Measurements from ENCODE around the gene ZNF280B. TPM values are rescaled to one million over a fixed set of nuclear protein-coding genes. Genes with fewer than 3 reads are reported as not detected.

Gene ZNF280B
- total and polyA plus RNA-seq, 9 of the 15 experiments (the other 6 are each of a cell fraction or from before 2014, with no cell fraction given): 7.7 to 29.9 (median 20.0) TPM

DNA sequence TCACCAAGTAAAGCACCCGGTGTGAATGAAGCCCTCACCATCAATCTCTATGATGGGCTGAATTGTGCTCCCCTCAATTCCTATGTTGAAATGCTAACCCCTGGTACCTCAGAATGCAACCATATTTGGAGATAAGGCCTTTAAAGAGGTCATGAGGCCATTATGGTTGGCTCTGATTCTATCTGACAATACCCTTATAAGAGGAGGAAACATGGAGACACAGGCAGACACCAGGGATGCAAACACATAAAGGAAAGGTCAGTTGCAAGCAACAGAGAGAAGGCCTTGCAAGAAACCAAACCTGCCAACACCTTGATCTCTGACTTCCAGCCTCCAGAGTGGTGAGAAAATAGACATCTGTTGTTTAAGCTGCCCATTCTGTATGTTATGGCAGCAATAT is 24.9 kb upstream of the ZNF280B start:
- 15% methylated on average over 1 of the region's 1 CpG for WGBS (ENCODE audit: insufficient coverage, low coverage, missing lambda C conversion rate)
- H3K27ac ChIP-seq (ENCODE audit: extremely low read depth, low read depth, low read length): no peak overlapping the region
- no peaks in the 10 kb centered on the region for H3K9me3 ChIP-seq (replicated peaks; ENCODE audit: control insufficient read depth, insufficient read depth, low read depth, low read length)
- CTCF ChIA-PET (ENCODE audit: low intra/inter-chr PET ratio): no interaction called here
- H3K4me3 ChIP-seq: no peak overlapping the region
- H4K20me1 ChIP-seq (replicated peaks; ENCODE audit: control insufficient read depth, insufficient read depth, low read length): no peaks in the 10 kb centered on the region
- POLR2A ChIA-PET: interaction anchor here (1.1 to 19.7 kb wide), 5 partner anchors 9 to 30 kb away, joined by 4 to 708 read pairs (median 9); partner anchors contain the start of genes PRAME and ZNF280A
- no peaks in the 10 kb centered on the region for H3K4me1 ChIP-seq (replicated peaks in 1 of 2; ENCODE audit: control insufficient read depth in 2 of 2, insufficient read depth in 2 of 2, low read length in 2 of 2)
- no peak overlapping the region for H2AFZ ChIP-seq (ENCODE audit: low read depth, low read length)
- no peaks in the 10 kb centered on the region for H3K36me3 ChIP-seq (ENCODE audit: control insufficient read depth, insufficient read depth, low read length)
- no TSS peak for BruUV-seq (replicated peaks)
- no peak for DNase-seq (ENCODE audit: extremely low read depth in 1 of 4, low spot score in 3 of 4)
- in situ Hi-C loops (cut with MboI) (loop anchor here (25.0 kb wide), 1 partner anchor 1121 kb away; the partner anchor contains the start of gene HIC2), intact Hi-C loops (cut with micrococcal nuclease) (no loop called here)
- H3K4me2 ChIP-seq (ENCODE audit: insufficient read depth, low read length): no peak overlapping the region
- no peaks in the 10 kb centered on the region for H3K79me2 ChIP-seq (ENCODE audit: control insufficient read depth, insufficient read depth, low read length)
- no peak; the same call in 2 of the 3 replicates for ATAC-seq
- no peak for FAIRE-seq
- H3K9ac ChIP-seq (ENCODE audit: insufficient read depth in 1 of 2, low read depth in 2 of 2, low read length in 2 of 2): no peak overlapping the region
- H3K27me3 ChIP-seq (ENCODE audit: control insufficient read depth in 2 of 2, insufficient read depth in 2 of 2, low read length in 2 of 2): no peaks in the 10 kb centered on the region
- H3K9me1 ChIP-seq (ENCODE audit: control insufficient read depth, insufficient read depth, low read length): no peaks in the 10 kb centered on the region
- TF ChIP-seq ZNF217 (CRISPR knock-in tag; IDR thresholded peaks at IDR 0.05) (no peak), ZNF699 (CRISPR knock-in tag; IDR thresholded peaks at IDR 0.05; ENCODE audit: insufficient replicate concordance) (peak; percentile 11), PURB (CRISPR knock-in tag; IDR thresholded peaks at IDR 0.05; ENCODE audit: low read depth) (no peak), DLX4 (CRISPR knock-in tag; IDR thresholded peaks at IDR 0.05) (peak; percentile 64; the same call in 1 of the 2 replicates), SREBF1 (IDR thresholded peaks at IDR 0.05; ENCODE audit: borderline replicate concordance, low read depth, low read length) (no peak), PRMT5 (CRISPR knock-in tag; IDR thresholded peaks at IDR 0.05) (no peak), ZNF282 (CRISPR knock-in tag; IDR thresholded peaks at IDR 0.05) (peak; percentile 82; the same call in 1 of the 2 replicates), ZNF77 (CRISPR knock-in tag; IDR thresholded peaks at IDR 0.05) (no peak), KDM1A (IDR thresholded peaks at IDR 0.05) (peak in 1 of 2 experiments; percentile 63; a peak in 2 of 4 replicates), NFATC3 (IDR thresholded peaks at IDR 0.05) (no peak), IRF2 (CRISPR knock-in tag; IDR thresholded peaks at IDR 0.05) (peak; percentile 85; the same call in 1 of the 2 replicates), TCFL5 (CRISPR knock-in tag; conservative IDR thresholded peaks at IDR 0.05) (no peak), MYBL2 (IDR thresholded peaks at IDR 0.05; ENCODE audit: low read depth) (no peak), MYBL2 (CRISPR knock-in tag; IDR thresholded peaks at IDR 0.05; ENCODE audit: borderline replicate concordance) (peak; percentile 77; the same call in 1 of the 2 replicates)
- TF ChIP-seq, protein P1, sequence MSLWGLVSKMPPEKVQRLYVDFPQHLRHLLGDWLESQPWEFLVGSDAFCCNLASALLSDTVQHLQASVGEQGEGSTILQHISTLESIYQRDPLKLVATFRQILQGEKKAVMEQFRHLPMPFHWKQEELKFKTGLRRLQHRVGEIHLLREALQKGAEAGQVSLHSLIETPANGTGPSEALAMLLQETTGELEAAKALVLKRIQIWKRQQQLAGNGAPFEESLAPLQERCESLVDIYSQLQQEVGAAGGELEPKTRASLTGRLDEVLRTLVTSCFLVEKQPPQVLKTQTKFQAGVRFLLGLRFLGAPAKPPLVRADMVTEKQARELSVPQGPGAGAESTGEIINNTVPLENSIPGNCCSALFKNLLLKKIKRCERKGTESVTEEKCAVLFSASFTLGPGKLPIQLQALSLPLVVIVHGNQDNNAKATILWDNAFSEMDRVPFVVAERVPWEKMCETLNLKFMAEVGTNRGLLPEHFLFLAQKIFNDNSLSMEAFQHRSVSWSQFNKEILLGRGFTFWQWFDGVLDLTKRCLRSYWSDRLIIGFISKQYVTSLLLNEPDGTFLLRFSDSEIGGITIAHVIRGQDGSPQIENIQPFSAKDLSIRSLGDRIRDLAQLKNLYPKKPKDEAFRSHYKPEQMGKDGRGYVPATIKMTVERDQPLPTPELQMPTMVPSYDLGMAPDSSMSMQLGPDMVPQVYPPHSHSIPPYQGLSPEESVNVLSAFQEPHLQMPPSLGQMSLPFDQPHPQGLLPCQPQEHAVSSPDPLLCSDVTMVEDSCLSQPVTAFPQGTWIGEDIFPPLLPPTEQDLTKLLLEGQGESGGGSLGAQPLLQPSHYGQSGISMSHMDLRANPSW (CRISPR knock-in tag; IDR thresholded peaks at IDR 0.05): no peak
- TF ChIP-seq, protein P2, sequence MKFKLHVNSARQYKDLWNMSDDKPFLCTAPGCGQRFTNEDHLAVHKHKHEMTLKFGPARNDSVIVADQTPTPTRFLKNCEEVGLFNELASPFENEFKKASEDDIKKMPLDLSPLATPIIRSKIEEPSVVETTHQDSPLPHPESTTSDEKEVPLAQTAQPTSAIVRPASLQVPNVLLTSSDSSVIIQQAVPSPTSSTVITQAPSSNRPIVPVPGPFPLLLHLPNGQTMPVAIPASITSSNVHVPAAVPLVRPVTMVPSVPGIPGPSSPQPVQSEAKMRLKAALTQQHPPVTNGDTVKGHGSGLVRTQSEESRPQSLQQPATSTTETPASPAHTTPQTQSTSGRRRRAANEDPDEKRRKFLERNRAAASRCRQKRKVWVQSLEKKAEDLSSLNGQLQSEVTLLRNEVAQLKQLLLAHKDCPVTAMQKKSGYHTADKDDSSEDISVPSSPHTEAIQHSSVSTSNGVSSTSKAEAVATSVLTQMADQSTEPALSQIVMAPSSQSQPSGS (CRISPR knock-in tag; IDR thresholded peaks at IDR 0.05): 0 out of 2 replicates have a peak, but pooled peaks have one; percentile 65
- TF ChIP-seq, protein P3, sequence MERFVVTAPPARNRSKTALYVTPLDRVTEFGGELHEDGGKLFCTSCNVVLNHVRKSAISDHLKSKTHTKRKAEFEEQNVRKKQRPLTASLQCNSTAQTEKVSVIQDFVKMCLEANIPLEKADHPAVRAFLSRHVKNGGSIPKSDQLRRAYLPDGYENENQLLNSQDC (CRISPR knock-in tag; IDR thresholded peaks at IDR 0.05): no peak

Data from K562 (cell line).